Activated naive CD4-positive, alpha-beta T cell treated with anti-CD3 and anti-CD28 coated beads, Interleukin-2, amount 50 U/mL, for 24 hours (primary cell): ENCODE data around the gene ZW10.
"Not testable (repeated sequence)": the region's sequence is repeated elsewhere in the genome, so short reads cannot be mapped to it uniquely, and the experiment has no call there.

Source experiments
- H3K27ac Mint-ChIP-seq: one replicate; pipeline ENCODE4 v1.8.0; 2021; ENCODE audit warnings: mild to moderate bottlenecking, mixed read lengths
- H3K27me3 Mint-ChIP-seq: one replicate; pipeline ENCODE4 v1.8.0; 2021; ENCODE audit warnings: mixed read lengths
- H3K36me3 Mint-ChIP-seq: one replicate; pipeline ENCODE4 v1.8.0; 2021; ENCODE audit warnings: mixed read lengths
- H3K4me1 Mint-ChIP-seq: one replicate; pipeline ENCODE4 v1.8.0; 2021; ENCODE audit warnings: mixed read lengths
- H3K4me3 Mint-ChIP-seq: one replicate; pipeline ENCODE4 v1.8.0; 2021; ENCODE audit warnings: mild to moderate bottlenecking, mixed read lengths
- H3K9me3 Mint-ChIP-seq: one replicate; pipeline ENCODE4 v1.8.0; 2021; ENCODE audit warnings: mixed read lengths

ZW10 gene

GRCh38 chr11:113723787-113724186, 49.7 kb downstream of the ZW10 start:
- no peaks in the 10 kb centered on the region for H3K4me1 Mint-ChIP-seq
- H3K27ac Mint-ChIP-seq = no peak overlapping the region
- no peak overlapping the region for H3K4me3 Mint-ChIP-seq
- H3K27me3 Mint-ChIP-seq = no peaks in the 10 kb centered on the region
- H3K9me3 Mint-ChIP-seq = no peaks in the 10 kb centered on the region
- H3K36me3 Mint-ChIP-seq = peaks cover 13% of the 10 kb centered on the region

GRCh38 chr11:113722934-113723333, 50.6 kb downstream of the ZW10 start:
- Mint-ChIP-seq H3K27ac (no peak overlapping the region), H3K36me3 (peaks cover 13% of the 10 kb centered on the region)

GRCh38 chr11:113722221-113722620, 51.3 kb downstream of the ZW10 start:
- H3K9me3 Mint-ChIP-seq = no peaks in the 10 kb centered on the region
- no peak overlapping the region for H3K27ac Mint-ChIP-seq
- peaks cover 15% of the 10 kb centered on the region for H3K36me3 Mint-ChIP-seq
- no peaks in the 10 kb centered on the region for H3K27me3 Mint-ChIP-seq
- no peaks in the 10 kb centered on the region for H3K4me1 Mint-ChIP-seq
- no peak overlapping the region for H3K4me3 Mint-ChIP-seq

More at GRCh38 chr11:113722934-113723333, 50.6 kb downstream of the ZW10 start:
- Mint-ChIP-seq H3K9me3 (no peaks in the 10 kb centered on the region), H3K4me1 (no peaks in the 10 kb centered on the region), H3K27me3 (no peaks in the 10 kb centered on the region), H3K4me3 (no peak overlapping the region)

- H3K9me3 Mint-ChIP-seq = no peaks in the 10 kb centered on the region
- H3K27me3 Mint-ChIP-seq = no peaks in the 10 kb centered on the region
- H3K36me3 Mint-ChIP-seq = peaks cover 15% of the 10 kb centered on the region
- no peak overlapping the region for H3K27ac Mint-ChIP-seq
- H3K4me3 Mint-ChIP-seq = no peak overlapping the region
- H3K4me1 Mint-ChIP-seq = no peaks in the 10 kb centered on the region
These were observed 51.9 kb downstream of the ZW10 start for GRCh38 chr11:113721462-113722066.

- H3K4me3 Mint-ChIP-seq, H3K27me3 Mint-ChIP-seq, H3K9me3 Mint-ChIP-seq, H3K27ac Mint-ChIP-seq, H3K4me1 Mint-ChIP-seq: not testable (repeated sequence)
- H3K36me3 Mint-ChIP-seq = peaks cover 18% of the 10 kb centered on the region
These were observed 53.0 kb downstream of the ZW10 start for GRCh38 chr11:113720478-113720877.

- Mint-ChIP-seq H3K4me3 (no peak overlapping the region), H3K27ac (no peak overlapping the region), H3K9me3 (no peaks in the 10 kb centered on the region), H3K27me3 (no peaks in the 10 kb centered on the region), H3K4me1 (no peaks in the 10 kb centered on the region), H3K36me3 (peaks cover 21% of the 10 kb centered on the region)
These were observed 57.4 kb downstream of the ZW10 start for GRCh38 chr11:113715882-113716625.

GRCh38 chr11:113715273-113715672, 58.2 kb downstream of the ZW10 start:
- Mint-ChIP-seq H3K4me3 (no peak overlapping the region), H3K4me1 (no peaks in the 10 kb centered on the region), H3K27me3 (no peaks in the 10 kb centered on the region), H3K27ac (no peak overlapping the region), H3K9me3 (no peaks in the 10 kb centered on the region), H3K36me3 (peaks cover 19% of the 10 kb centered on the region)

GRCh38 chr11:113710989-113711388, 62.5 kb downstream of the ZW10 start:
- H3K4me3 Mint-ChIP-seq = no peak overlapping the region
- peaks cover 22% of the 10 kb centered on the region for H3K36me3 Mint-ChIP-seq
- H3K4me1 Mint-ChIP-seq = no peaks in the 10 kb centered on the region
- H3K27ac Mint-ChIP-seq = no peak overlapping the region
- peaks cover 23% of the 10 kb centered on the region for H3K9me3 Mint-ChIP-seq
- H3K27me3 Mint-ChIP-seq = no peaks in the 10 kb centered on the region

- Mint-ChIP-seq H3K36me3 (peaks cover 24% of the 10 kb centered on the region), H3K27ac (no peak within 1 kb of the TSS), H3K4me1 (no peaks in the 10 kb centered on the region), H3K4me3 (no peak within 1 kb of the TSS), H3K9me3 (peaks cover 23% of the 10 kb centered on the region), H3K27me3 (no peaks in the 10 kb centered on the region)
These were observed 67.4 kb downstream of the ZW10 start, which contains the start of gene TMPRSS5 for GRCh38 chr11:113705871-113706655. Gene TMPRSS5, minus strand, starts transcription at chr11:113706308. Its CDS starts 84 bp downstream, at chr11:113706224.

GRCh38 chr11:113703551-113703950, 69.9 kb downstream of the ZW10 start:
- Mint-ChIP-seq H3K9me3 (peaks cover 13% of the 10 kb centered on the region), H3K36me3 (peaks cover 20% of the 10 kb centered on the region)
- H3K4me1 Mint-ChIP-seq, H3K27me3 Mint-ChIP-seq, H3K4me3 Mint-ChIP-seq, H3K27ac Mint-ChIP-seq: not testable (repeated sequence)

- Mint-ChIP-seq H3K27ac (no peak overlapping the region), H3K4me3 (no peak overlapping the region), H3K4me1 (no peaks in the 10 kb centered on the region), H3K9me3 (no peaks in the 10 kb centered on the region), H3K36me3 (peaks cover 9% of the 10 kb centered on the region), H3K27me3 (no peaks in the 10 kb centered on the region)
These were observed 72.0 kb downstream of the ZW10 start for GRCh38 chr11:113701491-113701890.

- H3K4me1 Mint-ChIP-seq = no peaks in the 10 kb centered on the region
- H3K27ac Mint-ChIP-seq = no peak overlapping the region
- peaks cover 6% of the 10 kb centered on the region for H3K36me3 Mint-ChIP-seq
- no peak overlapping the region for H3K4me3 Mint-ChIP-seq
- no peaks in the 10 kb centered on the region for H3K27me3 Mint-ChIP-seq
- H3K9me3 Mint-ChIP-seq = no peaks in the 10 kb centered on the region
These were observed 75.0 kb downstream of the ZW10 start for GRCh38 chr11:113698515-113698914.

- H3K9me3 Mint-ChIP-seq = no peaks in the 10 kb centered on the region
- H3K36me3 Mint-ChIP-seq = peaks cover 6% of the 10 kb centered on the region
- H3K27me3 Mint-ChIP-seq = no peaks in the 10 kb centered on the region
- H3K27ac Mint-ChIP-seq = no peak overlapping the region
- H3K4me3 Mint-ChIP-seq = no peak overlapping the region
- H3K4me1 Mint-ChIP-seq = no peaks in the 10 kb centered on the region
These were observed 75.6 kb downstream of the ZW10 start for GRCh38 chr11:113697756-113698407.

- Mint-ChIP-seq H3K9me3 (no peaks in the 10 kb centered on the region), H3K36me3 (peaks cover 4% of the 10 kb centered on the region), H3K27ac (no peak overlapping the region), H3K4me1 (no peaks in the 10 kb centered on the region), H3K4me3 (no peak overlapping the region), H3K27me3 (no peaks in the 10 kb centered on the region)
These were observed 76.4 kb downstream of the ZW10 start for GRCh38 chr11:113697111-113697510.

- H3K27ac Mint-ChIP-seq = no peak overlapping the region
- no peaks in the 10 kb centered on the region for H3K27me3 Mint-ChIP-seq
- no peaks in the 10 kb centered on the region for H3K4me1 Mint-ChIP-seq
- H3K9me3 Mint-ChIP-seq = no peaks in the 10 kb centered on the region
- peaks cover 3% of the 10 kb centered on the region for H3K36me3 Mint-ChIP-seq
- H3K4me3 Mint-ChIP-seq = no peak overlapping the region
These were observed 78.3 kb downstream of the ZW10 start for GRCh38 chr11:113695207-113695606.
